ENCODE results near the gene CALN1.
A peak's percentile ranks its signal among the peaks of the same experiment; 100 is the strongest.
"Not testable (repeated sequence)": the region's sequence is repeated elsewhere in the genome, so short reads cannot be mapped to it uniquely, and the experiment has no call there.

CALN1 gene

GRCh38 chr7:72211175-72211574, 201.0 kb downstream of the CALN1 start:
- Histone ChIP-seq H3K4me1 (ENCODE audit: control insufficient read depth, insufficient read depth, low read length) (no peaks in the 10 kb centered on the region), H3K36me3 (ENCODE audit: control insufficient read depth in 2 of 2, insufficient read depth in 1 of 2, low read length in 2 of 2) (no peaks in the 10 kb centered on the region), H3K4me3 (ENCODE audit: low read depth, low read length) (no peak overlapping the region), H3K9me3 (ENCODE audit: control insufficient read depth, insufficient read depth, low read depth, low read length) (no peaks in the 10 kb centered on the region), H3K27ac (ENCODE audit: extremely low read depth, low read depth, low read length) (no peak overlapping the region)
- ChIA-PET POLR2A (no interaction called here), CTCF (interaction anchor here (0.6 kb wide), 1 partner anchor 28 kb away, joined by 3 read pairs; no protein-coding TSS in a partner anchor)
- no peak for TF ChIP-seq ZNF398 (tag by site-specific recombination; IDR thresholded peaks at IDR 0.05)
- no peak for TF ChIP-seq GLI2 (tag by site-specific recombination; IDR thresholded peaks at IDR 0.05; ENCODE audit: borderline replicate concordance, low read depth)
- TF ChIP-seq WT1 (tag by site-specific recombination; IDR thresholded peaks at IDR 0.05): no peak
- no peak for TF ChIP-seq HOXC10 (CRISPR knock-in tag; IDR thresholded peaks at IDR 0.05)

- peak; percentile 64; the same call in 1 of the 2 replicates for TF ChIP-seq ZNF366 (tag by site-specific recombination; conservative IDR thresholded peaks at IDR 0.05)
Measured at GRCh38 chr7:72209006-72209405, 203.1 kb downstream of the CALN1 start.

GRCh38 chr7:72196176-72196575, 216.0 kb downstream of the CALN1 start:
- no peaks in the 10 kb centered on the region for H3K9me3 ChIP-seq (ENCODE audit: control insufficient read depth, insufficient read depth, low read depth, low read length)
- TF ChIP-seq ZNF677 (tag by site-specific recombination; IDR thresholded peaks at IDR 0.05) (no peak), ZNF404 (tag by site-specific recombination; IDR thresholded peaks at IDR 0.05) (no peak), ZNF791 (tag by site-specific recombination; IDR thresholded peaks at IDR 0.05) (no peak), ZNF792 (tag by site-specific recombination; IDR thresholded peaks at IDR 0.05) (no peak), ZNF544 (tag by site-specific recombination; IDR thresholded peaks at IDR 0.05) (no peak), GLIS1 (tag by site-specific recombination; IDR thresholded peaks at IDR 0.05) (no peak), ZNF768 (tag by site-specific recombination; IDR thresholded peaks at IDR 0.05) (no peak), PRDM6 (tag by site-specific recombination; IDR thresholded peaks at IDR 0.05) (no peak), EGR2 (tag by site-specific recombination; IDR thresholded peaks at IDR 0.05; ENCODE audit: low read depth) (no peak), ZSCAN18 (tag by site-specific recombination; IDR thresholded peaks at IDR 0.05) (no peak), ZNF530 (tag by site-specific recombination; IDR thresholded peaks at IDR 0.05; ENCODE audit: low read depth) (no peak), ZNF148 (tag by site-specific recombination; IDR thresholded peaks at IDR 0.05; ENCODE audit: borderline replicate concordance) (no peak), GLIS2 (tag by site-specific recombination; IDR thresholded peaks at IDR 0.05) (no peak), BCL6B (tag by site-specific recombination; IDR thresholded peaks at IDR 0.05) (no peak), ZNF571 (tag by site-specific recombination; IDR thresholded peaks at IDR 0.05) (no peak)
- ChIA-PET POLR2A (no interaction called here), CTCF (no interaction called here)
- H3K36me3 ChIP-seq (ENCODE audit: control insufficient read depth in 2 of 2, insufficient read depth in 1 of 2, low read length in 2 of 2): no peaks in the 10 kb centered on the region
- no peak overlapping the region for H3K27ac ChIP-seq (ENCODE audit: extremely low read depth, low read depth, low read length)
- no peak overlapping the region for H3K4me3 ChIP-seq (ENCODE audit: low read depth, low read length)
- H3K4me1 ChIP-seq (ENCODE audit: control insufficient read depth, insufficient read depth, low read length): no peaks in the 10 kb centered on the region

More at GRCh38 chr7:72209006-72209405, 203.1 kb downstream of the CALN1 start:
- H3K4me1 ChIP-seq (ENCODE audit: control insufficient read depth, insufficient read depth, low read length); CTCF ChIA-PET; POLR2A ChIA-PET; H3K4me3 ChIP-seq (ENCODE audit: low read depth, low read length); H3K9me3 ChIP-seq (ENCODE audit: control insufficient read depth, insufficient read depth, low read depth, low read length); H3K36me3 ChIP-seq (ENCODE audit: control insufficient read depth in 2 of 2, insufficient read depth in 1 of 2, low read length in 2 of 2); H3K27ac ChIP-seq (ENCODE audit: extremely low read depth, low read depth, low read length): not testable (repeated sequence)
